ENCODE measurements around the gene TSSC4.

TSSC4 gene

DNA sequence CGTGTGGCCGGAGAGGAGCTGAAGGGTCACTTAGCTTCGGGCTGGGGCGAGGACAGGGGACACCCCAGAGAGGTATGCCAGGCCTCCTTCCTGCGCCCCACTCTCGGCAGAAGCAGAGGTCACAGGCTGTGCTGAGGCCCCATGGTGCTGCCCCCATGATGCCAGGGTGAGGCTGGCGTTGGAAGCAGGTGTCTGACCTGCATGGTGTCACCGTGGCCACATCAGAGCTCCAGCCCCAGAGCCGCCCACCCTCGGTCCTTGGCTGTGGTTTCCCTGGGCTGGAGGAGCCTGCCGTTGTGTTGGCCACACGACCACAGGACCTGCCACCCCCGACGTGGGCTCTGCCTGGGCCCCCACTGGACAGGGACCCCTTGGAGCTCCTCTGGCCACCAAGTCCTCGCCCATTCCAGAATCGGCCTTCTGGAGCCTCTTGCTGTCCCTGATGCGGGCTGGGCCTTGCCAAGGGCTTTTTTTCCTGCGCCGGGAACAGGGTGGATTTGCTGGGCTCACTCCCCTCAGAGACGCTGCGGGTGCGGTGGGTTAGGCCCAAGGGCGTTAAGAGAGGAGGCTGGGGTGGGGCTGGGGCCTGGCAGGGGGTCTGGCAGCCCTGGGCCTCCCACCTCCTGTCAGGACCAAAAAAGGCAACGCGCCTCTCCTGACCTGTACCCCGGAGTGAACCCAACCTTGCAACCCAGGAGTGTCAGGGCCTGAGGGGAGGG is 8.2 kb upstream of the TSSC4 start:
- peaks cover 0 to 85% of the 10 kb centered on the region in 2 experiments; a peak in 1 of 3 replicates for H3K36me3 ChIP-seq (ENCODE audit: control insufficient read depth in 2 of 2, insufficient read depth in 1 of 2, low read length in 2 of 2)
- ChIA-PET CTCF (no interaction called here), POLR2A (no interaction called here)
- no peaks in the 10 kb centered on the region for H3K4me1 ChIP-seq (ENCODE audit: control insufficient read depth, insufficient read depth, low read length)
- H3K27ac ChIP-seq (ENCODE audit: extremely low read depth, low read depth, low read length), result no peak overlapping the region
- H3K4me3 ChIP-seq (ENCODE audit: low read depth, low read length), result no peak overlapping the region
- no peaks in the 10 kb centered on the region for H3K9me3 ChIP-seq (ENCODE audit: control insufficient read depth, insufficient read depth, low read depth, low read length)
- TF ChIP-seq, protein P1, sequence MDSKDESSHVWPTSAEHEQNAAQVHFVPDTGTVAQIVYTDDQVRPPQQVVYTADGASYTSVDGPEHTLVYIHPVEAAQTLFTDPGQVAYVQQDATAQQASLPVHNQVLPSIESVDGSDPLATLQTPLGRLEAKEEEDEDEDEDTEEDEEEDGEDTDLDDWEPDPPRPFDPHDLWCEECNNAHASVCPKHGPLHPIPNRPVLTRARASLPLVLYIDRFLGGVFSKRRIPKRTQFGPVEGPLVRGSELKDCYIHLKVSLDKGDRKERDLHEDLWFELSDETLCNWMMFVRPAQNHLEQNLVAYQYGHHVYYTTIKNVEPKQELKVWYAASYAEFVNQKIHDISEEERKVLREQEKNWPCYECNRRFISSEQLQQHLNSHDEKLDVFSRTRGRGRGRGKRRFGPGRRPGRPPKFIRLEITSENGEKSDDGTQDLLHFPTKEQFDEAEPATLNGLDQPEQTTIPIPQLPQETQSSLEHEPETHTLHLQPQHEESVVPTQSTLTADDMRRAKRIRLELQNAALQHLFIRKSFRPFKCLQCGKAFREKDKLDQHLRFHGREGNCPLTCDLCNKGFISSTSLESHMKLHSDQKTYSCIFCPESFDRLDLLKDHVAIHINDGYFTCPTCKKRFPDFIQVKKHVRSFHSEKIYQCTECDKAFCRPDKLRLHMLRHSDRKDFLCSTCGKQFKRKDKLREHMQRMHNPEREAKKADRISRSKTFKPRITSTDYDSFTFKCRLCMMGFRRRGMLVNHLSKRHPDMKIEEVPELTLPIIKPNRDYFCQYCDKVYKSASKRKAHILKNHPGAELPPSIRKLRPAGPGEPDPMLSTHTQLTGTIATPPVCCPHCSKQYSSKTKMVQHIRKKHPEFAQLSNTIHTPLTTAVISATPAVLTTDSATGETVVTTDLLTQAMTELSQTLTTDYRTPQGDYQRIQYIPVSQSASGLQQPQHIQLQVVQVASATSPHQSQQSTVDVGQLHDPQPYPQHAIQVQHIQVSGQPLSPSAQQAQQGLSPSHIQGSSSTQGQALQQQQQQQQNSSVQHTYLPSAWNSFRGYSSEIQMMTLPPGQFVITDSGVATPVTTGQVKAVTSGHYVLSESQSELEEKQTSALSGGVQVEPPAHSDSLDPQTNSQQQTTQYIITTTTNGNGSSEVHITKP (tag by site-specific recombination; IDR thresholded peaks at IDR 0.05), result no peak
- TF ChIP-seq KLF1 (tag by site-specific recombination; IDR thresholded peaks at IDR 0.05), result peak; percentile 76

DNA sequence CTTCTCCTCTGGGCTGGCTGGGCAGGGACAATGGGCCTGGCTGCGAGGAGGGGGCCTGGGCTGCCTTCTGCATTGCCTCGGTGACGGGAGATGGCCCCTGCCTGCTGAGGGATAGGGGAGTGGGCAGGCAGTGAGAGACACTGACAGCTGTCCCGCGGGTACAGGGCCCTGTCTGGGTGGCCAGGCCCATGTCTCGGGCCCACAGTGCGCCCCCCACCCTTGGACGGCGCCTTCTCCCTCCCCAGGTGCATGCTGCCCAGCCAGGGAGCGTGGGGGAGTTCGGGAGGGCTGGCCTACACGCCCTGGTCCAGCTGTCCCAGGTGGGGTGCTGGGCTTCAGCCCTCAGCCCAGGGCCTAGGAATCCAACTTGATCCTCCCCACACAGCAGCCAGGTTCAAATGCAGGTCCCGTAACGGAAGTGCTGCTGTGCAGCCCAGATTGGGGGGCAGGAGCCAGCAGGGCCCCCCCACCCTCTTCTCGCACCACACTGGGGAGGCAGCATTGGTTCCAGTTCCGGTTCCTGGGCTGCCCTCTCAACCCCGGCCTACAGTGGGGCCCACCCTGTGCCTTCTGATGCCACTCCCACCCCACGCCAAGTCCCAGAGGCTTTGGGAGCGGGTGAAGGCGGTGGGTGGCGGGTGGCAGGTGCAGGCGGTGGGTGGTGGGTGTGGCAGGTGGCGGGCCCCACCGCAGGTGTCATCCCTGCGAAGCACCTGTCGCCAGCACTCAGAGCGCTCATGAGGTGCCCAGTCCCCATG is 7.3 kb upstream of the TSSC4 start:
- no peaks in the 10 kb centered on the region for H3K9me3 ChIP-seq (ENCODE audit: control insufficient read depth, insufficient read depth, low read depth, low read length)
- H3K36me3 ChIP-seq (ENCODE audit: control insufficient read depth in 2 of 2, insufficient read depth in 1 of 2, low read length in 2 of 2), result peaks cover 0 to 92% of the 10 kb centered on the region in 2 experiments; a peak in 1 of 3 replicates
- TF ChIP-seq SCRT1 (tag by site-specific recombination; IDR thresholded peaks at IDR 0.05; ENCODE audit: borderline replicate concordance) (0 out of 2 replicates have a peak, but pooled peaks have one; percentile 31), SCRT2 (tag by site-specific recombination; IDR thresholded peaks at IDR 0.05) (peak; percentile 56), ZNF169 (tag by site-specific recombination; IDR thresholded peaks at IDR 0.05) (no peak), ZNF341 (tag by site-specific recombination; IDR thresholded peaks at IDR 0.05; ENCODE audit: low read depth) (no peak), ZFP69B (tag by site-specific recombination; IDR thresholded peaks at IDR 0.05) (0 out of 2 replicates have a peak, but pooled peaks have one; percentile 18)
- ChIA-PET POLR2A (no interaction called here), CTCF (no interaction called here)
- H3K27ac ChIP-seq (ENCODE audit: extremely low read depth, low read depth, low read length), result no peak overlapping the region
- H3K4me1 ChIP-seq (ENCODE audit: control insufficient read depth, insufficient read depth, low read length), result no peaks in the 10 kb centered on the region
- no peak overlapping the region for H3K4me3 ChIP-seq (ENCODE audit: low read depth, low read length)

DNA sequence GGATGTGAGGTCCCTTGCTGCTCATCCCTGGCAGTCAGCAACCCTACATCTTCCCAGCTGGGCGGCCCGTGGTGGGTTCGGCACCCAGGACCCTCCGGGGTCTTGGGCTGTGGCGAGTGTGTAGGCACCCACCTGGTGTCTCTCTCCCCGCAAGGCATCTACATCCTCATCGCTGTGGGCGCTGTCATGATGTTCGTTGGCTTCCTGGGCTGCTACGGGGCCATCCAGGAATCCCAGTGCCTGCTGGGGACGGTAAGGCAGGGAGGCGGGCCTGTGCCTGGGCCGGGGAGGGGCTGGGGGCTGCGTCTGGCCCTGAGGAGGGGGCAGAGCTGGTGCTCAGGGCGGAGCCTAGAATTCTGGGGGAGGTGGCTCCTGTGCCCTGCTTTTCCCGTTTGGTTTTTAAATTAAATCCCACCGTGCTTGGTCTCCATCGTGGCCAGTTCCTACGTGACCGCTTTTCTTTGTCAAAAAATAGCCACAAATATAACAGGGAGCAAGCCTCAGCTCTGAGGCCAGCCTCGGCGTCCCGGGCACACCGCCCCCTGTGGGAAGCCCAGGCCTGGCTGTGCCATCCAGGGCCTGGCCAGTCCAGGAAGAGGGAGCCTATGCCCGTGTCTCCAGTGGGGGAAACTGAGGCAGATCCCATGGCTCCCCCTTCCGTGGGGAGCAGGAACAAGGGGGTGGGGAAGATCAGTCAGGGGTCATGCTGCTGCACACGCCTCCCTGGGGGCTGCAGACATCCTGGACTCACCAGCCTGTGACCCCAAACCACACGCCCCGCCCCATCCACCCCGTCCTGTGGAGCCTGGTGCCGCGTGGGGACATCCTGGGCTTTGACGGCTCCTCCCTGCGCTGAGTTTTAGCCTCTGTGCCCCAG is 6.4 kb upstream of the TSSC4 start:
- no peak overlapping the region for H3K27ac ChIP-seq (ENCODE audit: extremely low read depth, low read depth, low read length)
- no peaks in the 10 kb centered on the region for H3K4me1 ChIP-seq (ENCODE audit: control insufficient read depth, insufficient read depth, low read length)
- no peak overlapping the region for H3K4me3 ChIP-seq (ENCODE audit: low read depth, low read length)
- H3K9me3 ChIP-seq (ENCODE audit: control insufficient read depth, insufficient read depth, low read depth, low read length), result no peaks in the 10 kb centered on the region
- POLR2A ChIA-PET, result no interaction called here
- H3K36me3 ChIP-seq (ENCODE audit: control insufficient read depth in 2 of 2, insufficient read depth in 1 of 2, low read length in 2 of 2), result peaks cover 0 to 88% of the 10 kb centered on the region in 2 experiments; a peak in 1 of 3 replicates
- CTCF ChIA-PET, result interaction anchor here (0.6 to 0.7 kb wide), 2 partner anchors 25 to 51 kb away, joined by 3 to 4 read pairs; no protein-coding TSS in a partner anchor
- no peak for TF ChIP-seq ZNF239 (tag by site-specific recombination; IDR thresholded peaks at IDR 0.05)
- no peak for TF ChIP-seq ZNF23 (tag by site-specific recombination; IDR thresholded peaks at IDR 0.05; ENCODE audit: borderline replicate concordance)
- TF ChIP-seq, protein P1 (tag by site-specific recombination; IDR thresholded peaks at IDR 0.05), result no peak
- TF ChIP-seq EGR2 (tag by site-specific recombination; IDR thresholded peaks at IDR 0.05; ENCODE audit: low read depth), result no peak
- TF ChIP-seq ZNF776 (tag by site-specific recombination; IDR thresholded peaks at IDR 0.05; ENCODE audit: borderline replicate concordance), result no peak
- no peak for TF ChIP-seq ZBTB20 (tag by site-specific recombination; IDR thresholded peaks at IDR 0.05)
- TF ChIP-seq ZNF391 (tag by site-specific recombination; IDR thresholded peaks at IDR 0.05; ENCODE audit: borderline replicate concordance, low read depth), result no peak
- no peak for TF ChIP-seq ZNF629 (tag by site-specific recombination; IDR thresholded peaks at IDR 0.05)
- TF ChIP-seq ZNF354C (tag by site-specific recombination; IDR thresholded peaks at IDR 0.05; ENCODE audit: borderline replicate concordance, low read depth), result no peak
- no peak for TF ChIP-seq ZFHX2 (tag by site-specific recombination; conservative IDR thresholded peaks at IDR 0.05)
- no peak for TF ChIP-seq ZFP3 (tag by site-specific recombination; IDR thresholded peaks at IDR 0.05; ENCODE audit: low read depth)
- no peak for TF ChIP-seq ZSCAN30 (tag by site-specific recombination; IDR thresholded peaks at IDR 0.05)
- TF ChIP-seq ZNF16 (tag by site-specific recombination; IDR thresholded peaks at IDR 0.05; ENCODE audit: low read depth), result no peak
